GM23338 (cell line): ENCODE data around the gene ASB3.
"Not testable (repeated sequence)": the region's sequence is repeated elsewhere in the genome, so short reads cannot be mapped to it uniquely, and the experiment has no call there.

ENCODE experiments used
- CREB1 ChIP-seq: fragments of 250-450 bp; sonication (Bioruptor Pico); IDR thresholded peaks from 2 replicates; pipeline ENCODE4 v1.5.0; 2020; ENCODE audit warnings: low read depth, mild to moderate bottlenecking, moderate library complexity
- EZH2 ChIP-seq: fragments of 200-600 bp; sonication (generic); IDR thresholded peaks from one replicate; pipeline ENCODE4 v1.8.0; 2017; ENCODE audit warnings: antibody characterized with exemption, mild to moderate bottlenecking, low read depth; ENCODE audit not compliant: unreplicated experiment
- EZH2phosphoT487 ChIP-seq: fragments of 200-600 bp; sonication (generic); IDR thresholded peaks from one replicate; pipeline ENCODE4 v1.8.1; 2018; ENCODE audit warnings: antibody characterized with exemption; ENCODE audit not compliant: unreplicated experiment
- JUNB ChIP-seq: IDR thresholded peaks from one replicate; pipeline ENCODE4 v1.6.1; 2016; ENCODE audit warnings: antibody characterized with exemption; ENCODE audit not compliant: unreplicated experiment
- NANOG ChIP-seq: IDR thresholded peaks from 2 replicates; pipeline ENCODE4 v1.6.1; 2016; ENCODE audit warnings: antibody characterized with exemption, borderline replicate concordance
- POLR2AphosphoS5 ChIP-seq: IDR thresholded peaks from 2 replicates; pipeline ENCODE4 v1.6.1; 2016; ENCODE audit warnings: antibody characterized with exemption, low read depth
- REST ChIP-seq: IDR thresholded peaks from one replicate; pipeline ENCODE4 v1.6.1; 2018; ENCODE audit warnings: antibody characterized with exemption; ENCODE audit not compliant: unreplicated experiment
- STAT1 ChIP-seq: IDR thresholded peaks from one replicate; pipeline ENCODE4 v1.6.1; 2016; ENCODE audit warnings: antibody characterized with exemption; ENCODE audit not compliant: unreplicated experiment
- ZNF114 ChIP-seq: fragments of 250-450 bp; sonication (Bioruptor Pico); IDR thresholded peaks from 2 replicates; pipeline ENCODE4 v1.5.0; 2020; ENCODE audit warnings: mild to moderate bottlenecking, moderate library complexity
- ZNF331 ChIP-seq: fragments of 250-450 bp; sonication (Bioruptor Pico); IDR thresholded peaks from 2 replicates; pipeline ENCODE4 v1.5.0; 2020; ENCODE audit warnings: low read depth, mild to moderate bottlenecking, moderate library complexity
- TF ChIP-seq, protein P1 (sequence below), 2 experiments: fragments of 200-600 bp in 1 of 2; sonication (generic) in 1 of 2; conservative IDR thresholded peaks; 2 replicates each; pipeline versions ENCODE4 v1.5.1 to v1.6.1; 2016 to 2017; ENCODE audit warnings: antibody characterized with exemption in 2 of 2, low read depth in 2 of 2, mild to moderate bottlenecking in 2 of 2, moderate library complexity in 1 of 2
- TF ChIP-seq, protein P2 (sequence below): IDR thresholded peaks from 2 replicates; pipeline ENCODE4 v1.6.1; 2016; ENCODE audit warnings: antibody characterized with exemption

DNA sequence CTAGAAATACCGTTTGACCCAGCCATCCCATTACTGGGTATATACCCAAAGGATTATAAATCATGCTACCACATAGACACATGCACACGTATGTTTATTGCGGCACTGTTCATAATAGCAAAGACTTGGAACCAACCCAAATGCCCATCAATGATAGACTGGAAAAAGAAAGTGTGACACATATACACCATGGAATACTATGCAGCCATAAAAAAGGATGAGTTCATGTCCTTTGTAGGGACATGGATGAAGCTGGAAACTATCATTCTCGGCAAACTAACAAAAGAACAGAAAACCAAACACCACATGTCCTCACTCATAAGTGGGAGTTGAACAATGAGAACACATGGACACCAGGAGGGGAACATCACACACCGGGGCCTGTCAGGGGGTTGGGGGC is 119.6 kb downstream of the ASB3 start:
- not testable (repeated sequence) for TF ChIP-seq JUNB; POLR2AphosphoS5; STAT1; ZNF331 (CRISPR knock-in tag); CREB1 (CRISPR knock-in tag); NANOG; EZH2phosphoT487; EZH2; REST; ZNF114 (CRISPR knock-in tag)
- TF ChIP-seq, protein P1, sequence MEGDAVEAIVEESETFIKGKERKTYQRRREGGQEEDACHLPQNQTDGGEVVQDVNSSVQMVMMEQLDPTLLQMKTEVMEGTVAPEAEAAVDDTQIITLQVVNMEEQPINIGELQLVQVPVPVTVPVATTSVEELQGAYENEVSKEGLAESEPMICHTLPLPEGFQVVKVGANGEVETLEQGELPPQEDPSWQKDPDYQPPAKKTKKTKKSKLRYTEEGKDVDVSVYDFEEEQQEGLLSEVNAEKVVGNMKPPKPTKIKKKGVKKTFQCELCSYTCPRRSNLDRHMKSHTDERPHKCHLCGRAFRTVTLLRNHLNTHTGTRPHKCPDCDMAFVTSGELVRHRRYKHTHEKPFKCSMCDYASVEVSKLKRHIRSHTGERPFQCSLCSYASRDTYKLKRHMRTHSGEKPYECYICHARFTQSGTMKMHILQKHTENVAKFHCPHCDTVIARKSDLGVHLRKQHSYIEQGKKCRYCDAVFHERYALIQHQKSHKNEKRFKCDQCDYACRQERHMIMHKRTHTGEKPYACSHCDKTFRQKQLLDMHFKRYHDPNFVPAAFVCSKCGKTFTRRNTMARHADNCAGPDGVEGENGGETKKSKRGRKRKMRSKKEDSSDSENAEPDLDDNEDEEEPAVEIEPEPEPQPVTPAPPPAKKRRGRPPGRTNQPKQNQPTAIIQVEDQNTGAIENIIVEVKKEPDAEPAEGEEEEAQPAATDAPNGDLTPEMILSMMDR (conservative IDR thresholded peaks at IDR 0.05; ENCODE audit: low read depth in 2 of 2): not testable (repeated sequence)
- TF ChIP-seq, protein P2, sequence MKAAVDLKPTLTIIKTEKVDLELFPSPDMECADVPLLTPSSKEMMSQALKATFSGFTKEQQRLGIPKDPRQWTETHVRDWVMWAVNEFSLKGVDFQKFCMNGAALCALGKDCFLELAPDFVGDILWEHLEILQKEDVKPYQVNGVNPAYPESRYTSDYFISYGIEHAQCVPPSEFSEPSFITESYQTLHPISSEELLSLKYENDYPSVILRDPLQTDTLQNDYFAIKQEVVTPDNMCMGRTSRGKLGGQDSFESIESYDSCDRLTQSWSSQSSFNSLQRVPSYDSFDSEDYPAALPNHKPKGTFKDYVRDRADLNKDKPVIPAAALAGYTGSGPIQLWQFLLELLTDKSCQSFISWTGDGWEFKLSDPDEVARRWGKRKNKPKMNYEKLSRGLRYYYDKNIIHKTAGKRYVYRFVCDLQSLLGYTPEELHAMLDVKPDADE: not testable (repeated sequence)
